ENCODE measurements around the gene GDPD4. TPM values are rescaled to one million over a fixed set of nuclear protein-coding genes. Genes with fewer than 3 reads are reported as not detected.
A peak's percentile ranks its signal among the peaks of the same experiment; 100 is the strongest.

GDPD4 gene
- total and polyA plus RNA-seq, 2 of the 4 experiments (the other 2 are of a cell fraction) = not detected

DNA sequence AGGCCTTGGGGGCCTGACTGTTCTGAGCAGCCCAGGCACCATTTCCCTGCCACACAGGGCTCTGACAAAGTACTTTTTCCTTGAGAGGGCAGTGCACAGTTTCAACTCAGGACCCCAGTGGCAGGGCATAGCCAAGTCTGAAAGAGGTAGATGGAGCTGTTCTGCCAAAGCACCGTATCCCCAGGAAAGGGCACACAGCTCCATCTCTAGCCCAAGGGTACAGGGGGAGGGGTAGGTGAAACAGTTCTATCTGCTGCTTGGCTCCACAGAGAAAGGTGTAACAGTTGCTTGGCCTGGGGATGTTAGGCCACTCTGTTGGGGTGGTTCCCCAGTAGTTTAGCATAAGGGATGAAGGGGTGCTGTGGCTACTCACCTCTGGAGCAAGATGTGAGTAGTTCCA lies 47.8 kb downstream of the GDPD4 start:
- in situ Hi-C loops (cut with MboI; ENCODE audit: low sequenced_read_pairs) = no loop called here
- no peak for TF ChIP-seq CEBPB (IDR thresholded peaks at IDR 0.05; ENCODE audit: low read depth, low read length)
- TF ChIP-seq, protein P1, sequence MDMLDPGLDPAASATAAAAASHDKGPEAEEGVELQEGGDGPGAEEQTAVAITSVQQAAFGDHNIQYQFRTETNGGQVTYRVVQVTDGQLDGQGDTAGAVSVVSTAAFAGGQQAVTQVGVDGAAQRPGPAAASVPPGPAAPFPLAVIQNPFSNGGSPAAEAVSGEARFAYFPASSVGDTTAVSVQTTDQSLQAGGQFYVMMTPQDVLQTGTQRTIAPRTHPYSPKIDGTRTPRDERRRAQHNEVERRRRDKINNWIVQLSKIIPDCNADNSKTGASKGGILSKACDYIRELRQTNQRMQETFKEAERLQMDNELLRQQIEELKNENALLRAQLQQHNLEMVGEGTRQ (IDR thresholded peaks at IDR 0.05; ENCODE audit: low read depth, low read length) = no peak
- TF ChIP-seq NFE2L2 (IDR thresholded peaks at IDR 0.05; ENCODE audit: low read depth, low read length) = no peak
- TF ChIP-seq, protein P2, sequence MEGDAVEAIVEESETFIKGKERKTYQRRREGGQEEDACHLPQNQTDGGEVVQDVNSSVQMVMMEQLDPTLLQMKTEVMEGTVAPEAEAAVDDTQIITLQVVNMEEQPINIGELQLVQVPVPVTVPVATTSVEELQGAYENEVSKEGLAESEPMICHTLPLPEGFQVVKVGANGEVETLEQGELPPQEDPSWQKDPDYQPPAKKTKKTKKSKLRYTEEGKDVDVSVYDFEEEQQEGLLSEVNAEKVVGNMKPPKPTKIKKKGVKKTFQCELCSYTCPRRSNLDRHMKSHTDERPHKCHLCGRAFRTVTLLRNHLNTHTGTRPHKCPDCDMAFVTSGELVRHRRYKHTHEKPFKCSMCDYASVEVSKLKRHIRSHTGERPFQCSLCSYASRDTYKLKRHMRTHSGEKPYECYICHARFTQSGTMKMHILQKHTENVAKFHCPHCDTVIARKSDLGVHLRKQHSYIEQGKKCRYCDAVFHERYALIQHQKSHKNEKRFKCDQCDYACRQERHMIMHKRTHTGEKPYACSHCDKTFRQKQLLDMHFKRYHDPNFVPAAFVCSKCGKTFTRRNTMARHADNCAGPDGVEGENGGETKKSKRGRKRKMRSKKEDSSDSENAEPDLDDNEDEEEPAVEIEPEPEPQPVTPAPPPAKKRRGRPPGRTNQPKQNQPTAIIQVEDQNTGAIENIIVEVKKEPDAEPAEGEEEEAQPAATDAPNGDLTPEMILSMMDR (conservative IDR thresholded peaks at IDR 0.05; ENCODE audit: low read depth, low read length) = no peak
- no peak for TF ChIP-seq RAD21 (IDR thresholded peaks at IDR 0.05; ENCODE audit: low read length)
- no peak for TF ChIP-seq RFX5 (IDR thresholded peaks at IDR 0.05; ENCODE audit: low read depth, low read length)
- no peak for TF ChIP-seq SMC3 (IDR thresholded peaks at IDR 0.05; ENCODE audit: low read depth, low read length)
- no peak for TF ChIP-seq MXI1 (IDR thresholded peaks at IDR 0.05; ENCODE audit: borderline replicate concordance, low read depth, low read length)
- TF ChIP-seq, protein P3, sequence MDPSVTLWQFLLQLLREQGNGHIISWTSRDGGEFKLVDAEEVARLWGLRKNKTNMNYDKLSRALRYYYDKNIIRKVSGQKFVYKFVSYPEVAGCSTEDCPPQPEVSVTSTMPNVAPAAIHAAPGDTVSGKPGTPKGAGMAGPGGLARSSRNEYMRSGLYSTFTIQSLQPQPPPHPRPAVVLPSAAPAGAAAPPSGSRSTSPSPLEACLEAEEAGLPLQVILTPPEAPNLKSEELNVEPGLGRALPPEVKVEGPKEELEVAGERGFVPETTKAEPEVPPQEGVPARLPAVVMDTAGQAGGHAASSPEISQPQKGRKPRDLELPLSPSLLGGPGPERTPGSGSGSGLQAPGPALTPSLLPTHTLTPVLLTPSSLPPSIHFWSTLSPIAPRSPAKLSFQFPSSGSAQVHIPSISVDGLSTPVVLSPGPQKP (IDR thresholded peaks at IDR 0.05; ENCODE audit: borderline replicate concordance, low read depth, low read length) = no peak
- no peak for TF ChIP-seq BHLHE40 (IDR thresholded peaks at IDR 0.05; ENCODE audit: low read depth, low read length)
- TF ChIP-seq CHD1 (IDR thresholded peaks at IDR 0.05; ENCODE audit: low read depth, low read length) = no peak
- no peak for TF ChIP-seq RCOR1 (IDR thresholded peaks at IDR 0.05; ENCODE audit: insufficient replicate concordance, low read length)
- TF ChIP-seq MAFK (IDR thresholded peaks at IDR 0.05; ENCODE audit: low read depth, low read length) = no peak
- no peak for TF ChIP-seq MAZ (IDR thresholded peaks at IDR 0.05; ENCODE audit: borderline replicate concordance, low read depth, low read length)

More for the DNA sequence above, 47.8 kb downstream of the GDPD4 start:
- WGBS, 2 experiments (ENCODE audit: extremely low coverage in 2 of 2, insufficient read length in 1 of 2) = no CpG with 5 or more reads among the region's 1 CpG
- Histone ChIP-seq H3K27me3 (ENCODE audit: control insufficient read depth, insufficient read depth, low read length) (no peaks in the 10 kb centered on the region), H4K5ac (ENCODE audit: low read depth, low read length) (no peak overlapping the region), H4K20me1 (ENCODE audit: insufficient read depth, low read length) (no peaks in the 10 kb centered on the region), H2BK120ac (ENCODE audit: low read depth, low read length) (no peak overlapping the region; the same call in 1 of the 2 replicates), H3K9me3 (ENCODE audit: control insufficient read depth, insufficient read depth, low read length) (no peaks in the 10 kb centered on the region; the same call in 1 of the 2 replicates), H2BK20ac (ENCODE audit: low read depth, low read length) (no peak overlapping the region), H2AK9ac (replicated peaks; ENCODE audit: low read depth, low read length, poor library complexity) (no peak overlapping the region), H2BK15ac (ENCODE audit: low read depth, low read length) (no peak overlapping the region; the same call in 2 of the 3 replicates), H3K9ac (ENCODE audit: low read depth, low read length) (no peak overlapping the region), H3K36me3 (ENCODE audit: control insufficient read depth, insufficient read depth, low read length) (no peaks in the 10 kb centered on the region), H3K56ac (ENCODE audit: extremely low read depth, insufficient read depth, low read length) (no peak overlapping the region), H3K9me1 (ENCODE audit: insufficient read depth, low read length) (no peaks in the 10 kb centered on the region), H3K4me3 (ENCODE audit: insufficient read depth, low read depth, low read length) (no peak overlapping the region), H2AFZ (replicated peaks; ENCODE audit: low read length, poor library complexity) (peak overlapping the region; percentile 46), H2AK5ac (ENCODE audit: low read depth, low read length) (no peak overlapping the region; the same call in 1 of the 2 replicates), H3K79me1 (ENCODE audit: low read depth in 1 of 2, low read length in 2 of 2) (no peaks in the 10 kb centered on the region), H3K18ac (ENCODE audit: low read depth, low read length) (no peak overlapping the region), H3K4me1 (ENCODE audit: control insufficient read depth, insufficient read depth, low read length) (peaks cover 3% of the 10 kb centered on the region; the same call in 1 of the 2 replicates), H3K4ac (ENCODE audit: low read depth, low read length) (no peak overlapping the region), H4K91ac (ENCODE audit: insufficient read depth, low read depth, low read length) (no peak overlapping the region), H2BK5ac (ENCODE audit: low read depth, low read length, poor library complexity, severe bottlenecking) (no peak overlapping the region), H4K8ac (ENCODE audit: low read depth in 2 of 2, low read length in 2 of 2) (no peak overlapping the region), H3K23ac (ENCODE audit: low read depth, low read length) (no peak overlapping the region), H3K27ac (ENCODE audit: insufficient read depth, low read length) (no peak overlapping the region), H3K4me2 (ENCODE audit: low read depth, low read length) (no peak overlapping the region), H3K14ac (replicated peaks; ENCODE audit: low read depth, low read length) (no peak overlapping the region)
- ChIA-PET POLR2A (ENCODE audit: unreplicated experiment) (no interaction called here), CTCF (no interaction called here)
- DNase-seq = no peak
- intact Hi-C loops (cut with micrococcal nuclease) = no loop called here
- dilution Hi-C loops (cut with HindIII; ENCODE audit: low sequenced_read_pairs, unreplicated experiment) = no loop called here
- no peak for ATAC-seq (ENCODE audit: low read depth)
- no TSS peak for BruUV-seq (replicated peaks)
